KMS-11 (cell line): ENCODE measurements around the gene JUNB.

Experiments
- H2AFZ ChIP-seq: fragments of 200-600 bp; sonication (generic); 2 replicates; pipeline ENCODE4 v1.6.1; 2016; ENCODE audit warnings: antibody characterized with exemption, mixed run types, low read depth
- H3K27ac ChIP-seq: fragments of 200-600 bp; sonication (generic); 2 replicates; pipeline ENCODE4 v1.6.1; 2016; ENCODE audit warnings: mild to moderate bottlenecking, mixed run types
- H3K27me3 ChIP-seq: fragments of 200-600 bp; sonication (generic); 2 replicates; pipeline ENCODE4 v1.6.1; 2017; ENCODE audit warnings: mild to moderate bottlenecking, low read depth, mixed run types, moderate library complexity; ENCODE audit not compliant: insufficient read depth
- H3K36me3 ChIP-seq: fragments of 200-600 bp; sonication (generic); 2 replicates; pipeline ENCODE4 v1.6.1; 2017; ENCODE audit warnings: mild to moderate bottlenecking, mixed run types; ENCODE audit not compliant: insufficient read depth
- H3K4me1 ChIP-seq: fragments of 200-600 bp; sonication (generic); 2 replicates; pipeline ENCODE4 v1.6.1; 2016; ENCODE audit warnings: mild to moderate bottlenecking, low read depth, mixed run types; ENCODE audit not compliant: poor library complexity, severe bottlenecking
- H3K4me2 ChIP-seq: fragments of 200-600 bp; sonication (generic); 2 replicates; pipeline ENCODE4 v1.7.0; 2016; ENCODE audit warnings: mild to moderate bottlenecking, mixed run types
- H3K4me3 ChIP-seq: fragments of 200-600 bp; sonication (generic); IDR thresholded peaks from 2 replicates; pipeline ENCODE4 v1.6.1; 2017; ENCODE audit warnings: low read depth, low read length, mixed read lengths; ENCODE audit not compliant: insufficient read depth
- H3K79me2 ChIP-seq: fragments of 200-600 bp; sonication (generic); 2 replicates; pipeline ENCODE4 v1.6.1; 2016; ENCODE audit warnings: low read depth, mixed run types; ENCODE audit not compliant: insufficient read depth
- H3K9ac ChIP-seq: fragments of 200-600 bp; sonication (generic); 2 replicates; pipeline ENCODE4 v1.6.1; 2016; ENCODE audit warnings: mild to moderate bottlenecking, mixed run types
- H4K20me1 ChIP-seq: fragments of 200-600 bp; sonication (generic); 2 replicates; pipeline ENCODE4 v1.6.1; 2016; ENCODE audit warnings: mild to moderate bottlenecking, mixed run types; ENCODE audit not compliant: insufficient read depth
- TF ChIP-seq, protein P1 (sequence below): fragments of 200-600 bp; sonication (generic); conservative IDR thresholded peaks from 2 replicates; pipeline ENCODE4 v1.6.1; 2017; ENCODE audit warnings: low read depth, mild to moderate bottlenecking, antibody characterized with exemption, low read length, moderate library complexity, mixed read lengths

The JUNB gene

DNA sequence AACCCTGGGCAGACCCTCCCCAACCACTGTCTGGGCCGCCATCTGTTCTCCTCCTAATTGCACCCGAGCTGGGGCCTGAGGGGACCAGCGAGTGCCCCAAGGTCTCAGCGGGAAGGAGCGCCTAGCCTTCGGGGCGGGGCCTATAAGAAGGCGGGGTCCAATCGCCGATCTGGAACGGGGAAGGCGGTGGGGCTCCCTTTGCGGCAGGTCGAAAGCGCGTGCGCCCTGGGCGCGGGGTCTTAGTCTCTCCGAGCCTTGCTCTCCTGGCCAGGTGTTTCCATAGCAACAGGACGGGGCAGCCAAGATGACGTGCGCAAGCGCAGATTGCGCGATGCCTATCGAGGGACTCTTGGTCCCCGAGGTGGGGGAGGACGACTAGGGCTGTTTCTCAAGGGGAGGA lies 49.8 kb downstream of the JUNB start:
- H3K4me3 ChIP-seq: no peak overlapping the region
- H3K4me2 ChIP-seq: peak overlapping the region; percentile 29; the same call in 1 of the 2 replicates
- H3K36me3 ChIP-seq: no peaks in the 10 kb centered on the region
- H3K27ac ChIP-seq: no peak overlapping the region
- no peaks in the 10 kb centered on the region for H3K79me2 ChIP-seq
- peaks cover 5% of the 10 kb centered on the region for H3K4me1 ChIP-seq
- no peaks in the 10 kb centered on the region for H4K20me1 ChIP-seq
- no peak overlapping the region for H3K9ac ChIP-seq
- H2AFZ ChIP-seq: no peak overlapping the region
- TF ChIP-seq, protein P1, sequence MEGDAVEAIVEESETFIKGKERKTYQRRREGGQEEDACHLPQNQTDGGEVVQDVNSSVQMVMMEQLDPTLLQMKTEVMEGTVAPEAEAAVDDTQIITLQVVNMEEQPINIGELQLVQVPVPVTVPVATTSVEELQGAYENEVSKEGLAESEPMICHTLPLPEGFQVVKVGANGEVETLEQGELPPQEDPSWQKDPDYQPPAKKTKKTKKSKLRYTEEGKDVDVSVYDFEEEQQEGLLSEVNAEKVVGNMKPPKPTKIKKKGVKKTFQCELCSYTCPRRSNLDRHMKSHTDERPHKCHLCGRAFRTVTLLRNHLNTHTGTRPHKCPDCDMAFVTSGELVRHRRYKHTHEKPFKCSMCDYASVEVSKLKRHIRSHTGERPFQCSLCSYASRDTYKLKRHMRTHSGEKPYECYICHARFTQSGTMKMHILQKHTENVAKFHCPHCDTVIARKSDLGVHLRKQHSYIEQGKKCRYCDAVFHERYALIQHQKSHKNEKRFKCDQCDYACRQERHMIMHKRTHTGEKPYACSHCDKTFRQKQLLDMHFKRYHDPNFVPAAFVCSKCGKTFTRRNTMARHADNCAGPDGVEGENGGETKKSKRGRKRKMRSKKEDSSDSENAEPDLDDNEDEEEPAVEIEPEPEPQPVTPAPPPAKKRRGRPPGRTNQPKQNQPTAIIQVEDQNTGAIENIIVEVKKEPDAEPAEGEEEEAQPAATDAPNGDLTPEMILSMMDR: no peak
- H3K27me3 ChIP-seq: peaks cover 16% of the 10 kb centered on the region

DNA sequence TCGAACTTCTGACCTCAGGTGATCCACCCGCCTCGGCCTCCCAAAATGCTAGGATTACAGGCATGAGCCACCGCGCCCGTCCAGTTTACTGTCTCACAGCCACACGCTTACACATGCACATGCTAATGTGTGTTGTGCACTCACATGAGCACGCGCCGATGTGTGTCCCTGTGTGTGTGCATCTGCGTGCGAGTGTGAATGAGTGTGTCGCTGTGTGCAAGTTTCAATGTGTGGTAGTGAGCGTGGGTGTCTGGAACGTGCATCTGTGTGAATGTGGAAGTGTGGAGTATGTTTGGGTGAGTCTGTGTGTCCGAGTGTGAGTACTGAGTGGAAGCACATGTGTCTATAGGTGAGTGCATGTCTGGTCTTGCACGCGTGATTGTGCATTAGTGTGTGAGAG lies 51.2 kb downstream of the JUNB start:
- Histone ChIP-seq H3K79me2 (no peaks in the 10 kb centered on the region), H3K4me3 (no peak overlapping the region), H2AFZ (no peak overlapping the region), H3K36me3 (no peaks in the 10 kb centered on the region), H3K4me2 (no peak overlapping the region), H3K4me1 (peaks cover 9% of the 10 kb centered on the region), H3K27me3 (peaks cover 4% of the 10 kb centered on the region), H3K9ac (no peak overlapping the region), H4K20me1 (no peaks in the 10 kb centered on the region), H3K27ac (no peak overlapping the region)
- TF ChIP-seq, protein P1: no peak
